ENCODE measurements around the gene CNR2.
"Not testable (repeated sequence)": the region's sequence is repeated elsewhere in the genome, so short reads cannot be mapped to it uniquely, and the experiment has no call there.

Gene CNR2

GRCh38 chr1:23879809-23880208 lies 33.4 kb downstream of the CNR2 start:
- no peak for DNase-seq

- no peak for DNase-seq
Observed at GRCh38 chr1:23878668-23879067, 34.5 kb downstream of the CNR2 start.

DNA sequence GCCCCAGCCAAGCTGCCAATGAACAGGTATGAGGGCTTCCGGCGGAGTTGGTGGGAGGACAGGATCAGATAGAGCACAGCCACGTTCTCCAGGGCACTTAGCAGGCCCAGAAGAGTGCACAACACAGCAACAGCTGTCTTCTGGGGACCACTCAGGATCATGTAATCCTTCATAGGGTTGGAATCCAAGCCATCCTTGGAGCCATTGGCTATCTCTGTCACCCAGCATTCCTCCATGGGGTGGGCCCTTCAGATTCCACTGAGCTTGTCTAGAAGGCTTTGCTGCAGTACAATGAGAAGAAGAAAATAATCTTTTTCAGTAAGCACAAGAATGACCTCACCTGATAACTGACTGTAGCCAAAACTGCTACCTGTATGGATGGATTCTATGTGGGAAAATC lies 37.8 kb downstream of the CNR2 start:
- DNase-seq: no peak

GRCh38 chr1:23872421-23872820 lies 40.7 kb downstream of the CNR2 start:
- no peak for DNase-seq

DNA sequence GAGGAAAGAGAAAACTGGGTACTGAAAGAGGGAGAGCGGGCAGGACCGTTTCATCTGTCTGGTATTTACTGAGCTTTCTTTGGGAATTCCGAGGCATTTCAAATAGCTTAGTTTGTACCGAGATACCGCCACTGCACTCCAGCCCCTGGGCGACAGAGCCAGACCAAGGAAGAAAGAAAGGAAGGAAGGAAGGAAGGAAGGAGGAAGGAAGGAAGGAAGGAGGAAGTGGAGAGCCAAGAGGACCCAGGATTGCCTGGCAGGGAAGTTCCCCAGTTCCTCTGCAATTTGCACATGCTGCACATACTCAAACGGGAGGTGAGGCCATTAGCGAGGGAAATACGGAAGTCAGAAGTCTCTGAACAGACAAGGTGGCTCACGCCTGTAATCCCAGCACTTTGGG lies 44.1 kb downstream of the CNR2 start:
- no peak for DNase-seq

DNA sequence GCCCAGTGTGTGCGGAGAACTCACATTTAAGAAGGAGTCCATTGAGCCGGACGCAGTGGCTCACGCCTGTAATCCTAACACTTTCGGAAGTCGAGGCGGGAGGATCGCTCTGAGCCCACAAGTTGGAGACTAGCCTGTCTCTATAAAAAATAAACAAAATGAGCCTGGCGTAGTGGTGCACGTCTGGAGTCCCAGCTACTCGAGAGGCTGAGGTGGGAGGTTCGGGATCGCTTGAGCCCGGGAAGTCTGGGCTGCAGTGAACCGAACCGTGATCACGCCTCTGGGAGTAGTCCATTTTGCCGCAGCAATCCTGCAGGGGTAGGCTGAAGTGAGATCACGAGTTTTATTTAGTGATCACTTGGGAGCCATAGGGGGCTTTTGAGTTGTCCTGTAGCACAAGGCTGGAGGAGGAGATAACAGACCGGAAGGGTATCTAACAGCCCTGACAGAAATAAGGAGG lies 44.6 kb downstream of the CNR2 start:
- no peak for DNase-seq

DNA sequence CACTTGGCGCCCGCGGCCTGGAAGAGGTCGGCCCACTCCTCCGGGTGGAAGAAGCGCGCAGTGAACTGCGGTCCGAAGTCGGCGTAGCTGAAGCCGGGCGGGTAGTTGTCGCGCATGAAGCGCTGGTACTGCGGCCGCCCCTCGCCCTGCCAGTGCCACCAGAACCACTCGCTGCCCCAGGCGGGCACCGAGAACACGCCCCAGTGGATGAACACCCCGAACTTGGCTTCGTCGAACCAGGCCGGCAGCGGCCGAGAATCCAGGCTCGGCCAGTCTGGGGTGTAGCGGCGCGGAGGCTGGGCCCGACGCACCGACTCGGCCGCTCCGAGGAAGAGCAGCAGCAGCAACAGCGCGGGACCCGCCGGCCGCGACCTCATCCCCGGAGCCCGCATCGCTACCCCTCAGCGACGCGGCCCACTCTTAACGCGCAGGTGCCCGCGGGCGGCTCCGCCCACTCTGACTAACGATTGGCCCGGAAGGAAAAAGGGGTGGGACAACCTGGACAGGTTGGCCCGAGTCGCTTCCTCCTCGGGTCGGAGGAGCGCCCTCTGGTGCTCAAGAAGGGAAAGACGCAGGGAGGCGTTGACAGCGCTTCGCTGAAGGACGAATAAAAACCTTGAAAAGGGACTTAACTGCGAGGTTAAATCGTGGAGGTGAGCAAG lies 45.1 kb downstream of the CNR2 start, which contains the start of gene FUCA1:
TSS of gene FUCA1 (minus strand) at position 396 of the 662 bp plus-strand sequence. CDS start at position 392, 4 bp downstream.
- peak; percentile 92 for DNase-seq

GRCh38 chr1:23867542-23867894 lies 45.6 kb downstream of the CNR2 start:
- DNase-seq: no peak

- no peak for DNase-seq
Observed at GRCh38 chr1:23865543-23865930, 47.6 kb downstream of the CNR2 start.

GRCh38 chr1:23864801-23865542 lies 48.2 kb downstream of the CNR2 start:
- DNase-seq: no peak

- DNase-seq: no peak
Observed at GRCh38 chr1:23862640-23863039, 50.5 kb downstream of the CNR2 start.

DNA sequence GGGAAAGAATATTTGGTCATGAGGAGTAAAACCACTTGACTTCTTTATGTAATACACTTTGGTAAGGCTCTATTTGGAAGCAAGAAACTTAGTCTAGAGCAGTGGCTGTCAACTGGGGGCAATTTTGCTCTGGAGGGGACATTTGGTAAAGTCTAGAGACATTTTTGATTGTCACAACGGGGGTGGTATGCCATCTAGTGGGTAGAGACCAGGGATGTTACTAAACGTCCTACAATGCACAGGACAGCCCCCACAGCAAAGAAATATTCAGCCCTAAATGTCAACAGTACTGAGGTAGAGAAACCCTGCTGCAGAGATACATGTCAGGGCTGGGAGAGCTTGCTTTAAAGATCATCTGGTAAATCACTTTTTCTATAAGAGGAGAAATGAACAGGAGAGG lies 58.6 kb downstream of the CNR2 start:
- DNase-seq: no peak

DNA sequence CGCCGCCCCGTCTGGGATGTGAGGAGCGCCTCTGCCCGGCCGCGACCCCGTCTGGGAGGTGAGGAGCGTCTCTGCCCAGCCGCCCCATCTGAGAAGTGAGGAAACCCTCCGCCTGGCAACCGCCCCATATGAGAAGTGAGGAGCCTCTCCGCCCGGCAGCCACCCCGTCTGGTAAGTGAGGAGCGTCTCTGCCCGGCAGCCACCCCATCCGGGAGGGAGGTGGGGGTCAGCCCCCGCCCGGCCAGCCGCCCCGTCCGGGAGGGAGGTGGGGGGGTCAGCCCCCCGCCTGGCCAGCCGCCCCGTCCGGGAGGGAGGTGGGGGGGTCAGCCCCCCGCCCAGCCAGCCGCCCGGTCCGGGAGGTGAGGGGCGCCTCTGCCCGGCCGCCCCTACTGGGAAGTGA lies 60.0 kb downstream of the CNR2 start:
- not testable (repeated sequence) for DNase-seq

DNA sequence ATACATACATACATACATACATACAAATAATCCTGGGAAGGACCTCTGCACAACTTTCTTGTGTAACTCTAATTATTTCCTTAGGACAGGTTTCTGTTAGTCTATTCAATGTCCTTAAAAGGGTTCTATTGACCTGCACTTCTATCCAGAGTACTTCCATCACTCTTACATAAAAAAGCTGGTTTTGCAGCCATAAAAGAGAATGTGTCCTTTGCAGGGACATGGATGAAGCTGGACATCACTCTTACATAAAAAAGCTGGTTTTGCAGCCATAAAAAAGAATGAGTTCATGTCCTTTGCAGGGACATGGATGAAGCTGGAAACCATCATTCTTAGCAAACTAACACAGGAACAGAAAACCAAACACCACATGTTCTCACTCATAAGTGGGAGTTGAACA lies 61.8 kb downstream of the CNR2 start:
- not testable (repeated sequence) for DNase-seq

DNA sequence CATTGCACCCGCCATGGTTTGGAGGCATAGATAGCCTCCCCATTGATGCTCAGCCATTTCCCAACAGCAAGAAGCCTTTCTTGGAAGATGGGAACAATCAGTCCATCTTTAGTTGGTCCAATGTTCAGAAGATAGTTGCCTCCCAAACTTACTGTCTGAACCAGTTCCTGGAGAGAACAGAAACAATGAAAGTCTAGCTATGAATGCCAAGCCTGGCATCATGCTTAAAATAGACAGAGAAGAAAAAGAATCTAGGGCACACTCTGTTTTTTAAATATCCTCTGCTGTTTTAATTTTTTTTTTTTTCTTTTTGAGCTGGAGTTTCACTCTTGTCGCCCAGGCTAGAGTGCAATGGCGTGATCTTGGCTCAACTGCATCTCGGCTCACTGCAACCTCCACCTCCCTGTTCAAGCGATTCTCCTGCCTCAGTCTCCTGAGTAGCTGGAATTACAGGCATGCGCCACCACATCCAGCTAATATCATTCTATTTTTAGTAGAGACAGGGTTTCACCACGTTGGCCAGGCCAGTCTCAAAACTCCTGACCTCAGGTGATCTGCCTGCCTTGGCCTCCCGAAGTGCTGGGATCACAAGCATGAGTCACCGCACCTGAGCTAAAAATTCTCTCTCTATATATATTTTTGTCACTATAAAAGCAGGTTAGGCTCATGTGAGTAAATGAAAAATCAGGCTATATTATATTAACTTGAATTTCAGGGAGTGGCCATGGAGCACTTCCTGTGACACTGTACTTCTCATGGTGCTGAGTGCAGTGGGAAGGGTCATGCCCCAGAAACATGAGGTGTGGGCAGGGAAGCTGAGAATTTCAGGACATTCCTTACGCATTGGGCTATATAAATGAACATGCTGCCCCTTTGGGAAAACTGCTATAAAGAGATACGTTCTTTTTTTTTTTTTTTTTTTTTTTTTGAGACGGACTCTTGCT lies 64.2 kb downstream of the CNR2 start:
- no peak for DNase-seq

DNA sequence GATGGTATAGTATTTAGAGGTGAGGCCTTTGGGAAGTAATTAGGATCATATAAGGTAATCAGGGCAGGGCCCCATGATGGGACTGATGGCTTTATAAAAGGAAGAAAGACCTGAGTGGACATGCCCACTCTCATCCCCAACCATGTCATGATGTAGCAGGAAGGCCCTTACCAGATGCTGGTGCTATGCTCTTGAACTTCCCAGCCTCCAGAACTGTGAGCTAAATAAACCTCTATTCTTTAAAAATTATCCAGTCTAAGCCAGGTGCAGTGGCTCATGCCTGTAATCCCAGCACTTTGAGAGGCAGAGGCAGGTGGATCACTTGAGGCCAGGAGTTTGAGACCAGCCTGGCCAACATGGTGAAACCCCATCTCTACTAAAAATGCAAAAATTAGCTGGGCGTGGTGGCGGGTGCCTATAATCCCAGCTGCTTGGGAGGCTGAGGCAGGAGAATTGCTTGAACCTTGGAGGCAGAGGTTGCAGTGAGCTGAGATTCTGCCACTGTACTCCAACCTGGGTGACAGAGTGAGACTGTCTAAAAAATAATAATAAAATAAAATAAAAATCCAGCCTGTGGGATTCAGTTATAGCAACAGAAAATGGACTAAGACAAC lies 65.6 kb downstream of the CNR2 start:
- not testable (repeated sequence) for DNase-seq

DNA sequence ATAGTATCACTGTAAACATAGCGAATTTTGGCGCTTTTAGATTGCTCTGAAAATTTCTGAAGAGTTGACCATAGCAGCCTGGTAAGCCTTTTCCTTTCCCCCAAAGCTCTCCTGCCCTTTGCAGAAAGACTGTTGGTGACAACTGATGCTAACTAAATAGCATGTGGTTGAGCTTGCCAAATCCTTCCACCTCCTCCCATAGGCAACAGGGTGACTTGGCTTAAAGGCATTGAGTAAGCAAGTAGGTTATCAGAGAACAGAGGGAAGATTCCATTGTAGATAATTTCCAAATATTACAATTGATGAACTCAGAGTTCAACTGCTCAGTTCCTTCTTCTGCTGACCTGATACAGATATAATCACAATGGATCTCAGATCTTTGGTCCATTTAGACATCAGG lies 68.0 kb downstream of the CNR2 start:
- DNase-seq: no peak

GRCh38 chr1:23843644-23844043 lies 69.5 kb downstream of the CNR2 start:
- DNase-seq: no peak

DNA sequence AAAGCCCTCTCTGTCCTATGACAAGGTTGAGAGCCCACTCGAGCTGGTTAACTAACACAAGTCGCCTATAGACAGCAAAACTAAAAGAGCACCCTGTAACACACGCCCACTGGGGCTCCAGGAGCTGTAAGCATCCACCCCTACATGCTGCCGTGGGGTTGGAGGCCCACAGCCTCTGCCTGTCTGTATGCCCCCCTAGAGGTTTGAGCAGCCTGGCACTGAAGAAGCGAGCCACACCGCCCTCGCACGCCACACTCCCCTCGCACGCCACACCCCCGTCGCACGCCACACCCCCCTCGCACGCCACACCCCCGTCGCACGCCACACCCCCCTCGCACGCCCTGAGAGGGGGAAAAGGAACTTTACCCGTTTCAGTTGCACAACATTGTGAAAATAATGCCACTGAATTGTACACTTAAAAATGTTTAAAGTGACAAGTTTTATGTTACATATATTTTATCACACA lies 74.7 kb downstream of the CNR2 start:
- DNase-seq: peak; percentile 72

DNA sequence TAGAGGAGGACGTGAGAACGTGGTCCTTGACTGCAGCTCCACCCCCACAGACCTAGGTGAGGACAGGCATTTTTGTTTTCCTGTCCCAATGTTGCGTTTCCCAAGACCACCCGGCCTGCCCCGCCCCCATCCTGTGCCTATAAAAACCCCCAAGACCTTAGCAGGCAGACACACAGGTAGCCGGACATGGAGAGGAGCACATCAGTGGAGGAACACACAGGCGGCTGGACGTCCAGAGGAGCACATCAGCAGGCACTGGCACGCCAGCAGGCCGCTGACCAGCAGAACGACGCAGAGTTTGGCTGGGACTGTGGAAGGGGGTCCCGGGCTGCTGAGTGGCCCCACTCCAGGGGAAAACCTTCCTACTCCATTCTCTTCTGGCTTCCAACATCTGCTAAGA lies 75.3 kb downstream of the CNR2 start:
- no peak for DNase-seq

GRCh38 chr1:23836037-23836436 lies 77.1 kb downstream of the CNR2 start:
- DNase-seq: no peak

- DNase-seq: not testable (repeated sequence)
Observed at GRCh38 chr1:23834156-23834555, 79.0 kb downstream of the CNR2 start.

GRCh38 chr1:23827717-23828116 lies 85.4 kb downstream of the CNR2 start:
- no peak for DNase-seq

Measured in activated CD4-positive, CD25-positive, alpha-beta regulatory T cell treated with anti-CD3 and anti-CD28 coated beads, Interleukin-2, amount 50 U/mL, for 72 hours (primary cell).